GM18505 (cell line): ENCODE data around the gene PRRX2.

Source experiments
- ATAC-seq: cut with Tn5 transposase; IDR thresholded peaks from one replicate; pipeline ENCODE4 v1.9.1; 2021; ENCODE audit not compliant: unreplicated experiment
- POLR2A ChIP-seq: IDR thresholded peaks from 4 replicates; pipeline ENCODE4 v1.6.1; 2011; ENCODE audit warnings: borderline replicate concordance; ENCODE audit not compliant: insufficient read depth, insufficient read length; ENCODE audit errors: extremely low read depth

Gene PRRX2

DNA sequence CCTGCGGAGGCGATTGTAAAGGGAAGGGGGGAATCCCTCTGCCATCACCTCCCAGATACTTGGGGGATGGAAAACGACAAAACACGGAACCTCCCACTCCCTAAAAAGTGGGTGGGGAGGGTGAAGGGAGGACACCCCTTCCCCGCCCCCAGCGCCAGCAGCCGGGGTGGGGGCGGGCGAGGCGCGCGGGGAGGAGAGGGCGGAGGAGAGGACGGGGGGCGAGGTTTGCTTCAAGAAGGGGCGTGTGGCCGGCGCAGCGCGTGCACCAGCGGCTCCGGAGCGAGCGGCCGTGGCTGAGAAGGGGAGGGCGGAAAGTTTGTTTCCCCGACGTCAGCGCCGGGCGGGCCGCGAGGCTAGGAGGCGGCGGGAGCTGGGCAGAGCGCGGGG is at the start of gene PRRX2:
Gene PRRX2 (plus strand): TSS at position 259 of the 387 bp plus-strand sequence. CDS start 221 bp downstream, outside the sequence.
- no peak for TF ChIP-seq POLR2A
- no peak for ATAC-seq

DNA sequence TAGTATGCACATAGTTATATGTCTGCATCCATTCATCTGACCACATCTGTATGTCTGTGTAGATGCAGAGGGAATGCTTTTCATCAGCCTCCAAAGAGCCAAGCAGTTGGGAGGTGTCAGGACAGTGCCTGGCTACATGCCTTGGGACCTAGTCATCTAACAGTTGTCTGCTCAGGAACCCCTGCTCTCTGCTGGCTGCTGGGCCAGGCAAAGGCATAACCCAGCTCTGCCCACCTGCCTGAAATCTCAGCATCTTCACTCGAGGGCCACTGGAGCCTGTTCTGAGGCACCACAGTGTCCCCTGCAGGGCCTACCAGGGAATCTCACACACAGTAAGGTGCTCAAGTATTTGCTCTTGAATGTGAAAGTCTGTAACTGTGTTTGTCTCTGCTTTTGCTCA is 48.3 kb upstream of the PRRX2 start:
- TF ChIP-seq POLR2A: no peak
- no peak for ATAC-seq

DNA sequence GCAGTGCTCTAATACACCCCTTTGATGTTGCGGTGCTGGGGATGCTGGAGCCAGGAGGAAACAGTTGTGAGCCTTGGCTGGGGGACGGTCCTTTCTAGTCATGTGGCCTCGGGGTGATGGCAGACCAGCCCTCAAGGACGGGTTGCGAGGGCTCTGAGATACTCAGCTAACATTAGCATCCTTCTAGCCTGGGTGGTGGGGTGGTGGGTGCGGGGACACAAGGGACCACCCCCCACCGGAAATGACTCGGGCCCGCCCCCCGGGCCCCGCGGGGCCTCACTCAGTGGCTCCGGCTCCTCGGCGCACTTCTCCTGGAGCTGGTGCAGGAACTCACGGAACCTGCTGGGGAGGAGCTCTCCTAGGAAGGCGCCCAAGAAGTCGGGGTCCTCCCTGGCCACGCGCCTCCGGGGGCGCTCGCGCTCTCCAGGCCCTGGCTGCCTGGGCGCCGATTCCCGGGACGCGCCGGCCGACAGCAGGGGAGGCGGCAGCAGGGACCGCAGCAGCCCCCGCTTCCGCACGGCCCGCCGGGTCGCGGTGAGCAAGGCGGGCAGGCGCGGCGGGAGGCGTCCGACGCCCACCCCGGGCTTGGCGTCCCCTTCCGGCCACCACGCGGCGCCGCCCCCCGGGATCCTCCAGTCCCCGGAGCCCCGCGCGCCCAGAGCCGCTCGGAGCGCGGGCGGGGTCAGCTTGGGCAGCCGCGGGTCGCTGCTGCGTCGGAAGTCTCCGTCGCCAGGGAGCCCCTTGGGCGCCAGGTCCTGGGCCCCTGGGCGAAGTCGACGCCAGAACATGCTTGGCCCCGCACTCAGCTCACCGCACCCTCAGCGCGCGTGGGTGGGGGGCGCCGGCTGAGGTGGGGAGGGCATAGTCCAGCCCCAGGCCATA is 45.4 kb upstream of the PRRX2 start:
- no peak for ATAC-seq

DNA sequence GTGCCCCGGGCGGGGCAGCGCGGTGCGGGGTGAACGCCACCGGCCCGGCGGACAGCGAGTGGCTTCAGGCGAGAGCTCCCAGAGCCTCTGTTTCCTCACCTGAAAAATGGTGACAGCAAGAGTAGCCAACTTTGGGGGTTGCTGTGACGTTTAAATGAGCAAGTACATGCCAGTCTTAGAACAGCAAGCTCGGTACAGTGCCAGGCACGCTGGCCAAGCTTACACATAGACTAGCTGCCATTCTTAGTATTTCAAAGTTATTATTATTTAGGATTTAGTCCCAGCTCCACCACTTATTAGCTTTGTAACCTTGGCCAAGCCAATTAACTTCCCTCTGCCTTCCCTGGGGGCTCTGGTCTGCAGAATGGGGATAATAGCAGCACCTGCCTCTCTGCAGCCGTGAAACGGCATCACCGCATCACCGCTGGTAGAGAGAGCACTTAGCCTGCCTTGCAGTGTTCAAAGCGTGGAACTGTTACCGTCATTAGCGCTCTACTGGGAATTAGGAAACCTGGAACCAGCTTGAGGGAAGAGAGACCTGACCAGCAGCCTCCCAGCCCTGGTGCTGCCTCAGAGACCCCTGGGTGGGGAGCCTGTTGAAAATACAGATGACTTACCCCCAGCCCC is 44.7 kb upstream of the PRRX2 start, which contains the start of gene C9orf50:
Gene C9orf50 (minus strand): TSS at position 433 of the 627 bp plus-strand sequence. CDS start 527 bp downstream, outside the sequence.
- no peak for TF ChIP-seq POLR2A
- no peak for ATAC-seq

More for the DNA sequence above, 45.4 kb upstream of the PRRX2 start:
- TF ChIP-seq POLR2A: no peak

DNA sequence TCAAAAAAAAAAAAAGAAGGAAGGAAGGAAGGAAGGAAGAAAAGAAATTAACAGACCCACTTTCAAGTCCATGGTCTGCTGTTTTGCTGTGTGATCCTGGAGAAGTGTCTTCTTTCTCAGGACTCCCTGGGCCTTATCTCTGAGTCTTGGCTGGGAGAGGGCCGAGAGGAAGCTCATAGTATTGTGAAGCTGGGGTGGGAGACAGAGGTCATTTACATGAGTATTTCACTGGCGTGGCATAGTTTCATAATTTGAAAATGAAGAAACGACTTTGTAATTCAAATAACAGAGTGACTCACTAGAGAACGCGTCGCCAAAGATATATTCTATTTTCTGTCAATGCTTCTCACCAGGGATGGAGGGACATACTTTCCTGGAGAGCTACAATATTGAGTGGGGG is 42.1 kb upstream of the PRRX2 start:
- no peak for ATAC-seq
- no peak for TF ChIP-seq POLR2A

DNA sequence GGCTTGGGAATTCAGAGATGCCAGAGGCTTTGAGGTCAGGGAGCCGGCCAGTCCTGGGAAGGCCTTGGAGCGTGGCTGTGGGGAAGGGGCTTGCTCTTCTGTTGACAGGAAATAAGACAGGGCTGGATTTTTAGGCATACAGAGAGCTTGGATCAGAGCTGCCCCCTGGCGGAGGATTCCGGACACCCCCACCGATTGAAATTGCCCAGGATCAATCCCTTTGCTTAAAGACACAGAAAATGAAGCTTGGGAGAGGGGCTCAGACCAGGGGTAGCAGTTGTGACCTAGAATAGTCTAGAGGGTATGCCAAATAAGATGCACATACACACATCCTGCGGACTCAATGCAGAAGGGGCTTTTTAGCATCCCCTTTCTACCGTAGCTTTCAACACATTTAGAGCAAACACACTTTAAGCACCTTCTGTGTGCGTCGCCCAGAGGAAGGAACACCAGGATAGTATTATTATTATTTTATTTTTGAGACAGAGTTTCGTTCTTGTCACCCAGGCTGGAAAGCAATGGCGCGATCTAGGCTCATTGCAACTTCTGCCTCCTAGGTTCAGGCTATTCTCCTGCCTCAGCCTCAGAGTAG is 41.2 kb upstream of the PRRX2 start:
- no peak for ATAC-seq
- no peak for TF ChIP-seq POLR2A

DNA sequence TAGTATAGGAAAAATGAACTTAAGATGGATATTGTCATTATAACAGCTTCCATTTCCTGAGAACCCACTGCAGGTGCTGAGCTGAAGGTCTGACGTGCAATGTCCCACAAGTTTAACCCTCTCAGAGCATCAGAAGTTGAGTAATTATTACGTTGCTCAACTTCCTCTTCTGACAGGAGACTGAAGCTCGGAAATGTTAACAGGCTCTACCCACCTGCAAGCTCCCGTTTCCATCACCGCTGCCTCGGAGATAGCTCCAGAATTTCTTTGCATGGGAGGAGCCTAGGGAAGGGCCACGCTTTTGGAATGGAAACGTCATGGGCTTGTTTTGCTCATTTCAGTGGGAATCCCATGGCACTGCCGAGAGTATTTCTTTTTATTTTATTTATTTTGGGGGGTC is 40.5 kb upstream of the PRRX2 start:
- no peak for TF ChIP-seq POLR2A
- no peak for ATAC-seq

DNA sequence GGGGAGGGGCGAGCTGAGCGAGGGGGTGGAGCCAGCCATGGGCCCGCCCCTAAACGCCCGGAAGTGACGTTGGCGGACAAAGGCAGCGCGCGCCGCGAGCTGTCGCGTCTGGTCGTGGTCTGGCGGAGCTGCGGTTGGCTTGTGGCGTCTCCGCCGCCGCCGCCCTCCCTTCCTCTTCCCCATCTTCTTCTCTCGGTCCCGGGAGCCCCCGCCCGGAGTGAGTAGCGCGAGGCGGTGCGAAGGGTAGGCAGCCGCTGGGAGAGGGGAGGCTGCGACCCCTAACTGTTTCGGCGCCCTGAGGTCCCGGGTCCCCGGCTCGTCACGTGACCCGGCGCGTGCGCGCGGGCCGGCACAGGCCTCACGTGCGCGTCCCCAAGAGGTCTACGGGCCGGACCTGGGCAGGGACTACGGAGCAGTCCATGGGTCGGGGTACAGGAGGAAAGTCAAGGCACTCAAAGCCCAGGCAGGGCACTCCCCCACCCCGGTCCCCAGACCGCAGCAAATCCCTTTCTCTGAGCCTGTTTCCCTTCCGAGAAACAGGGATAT is 39.3 kb upstream of the PRRX2 start, which contains the start of gene NTMT1:
Gene NTMT1 (plus strand): TSS at position 85 of the 546 bp plus-strand sequence. CDS start 6,541 bp downstream, outside the sequence.
- peak; percentile 92 for TF ChIP-seq POLR2A

DNA sequence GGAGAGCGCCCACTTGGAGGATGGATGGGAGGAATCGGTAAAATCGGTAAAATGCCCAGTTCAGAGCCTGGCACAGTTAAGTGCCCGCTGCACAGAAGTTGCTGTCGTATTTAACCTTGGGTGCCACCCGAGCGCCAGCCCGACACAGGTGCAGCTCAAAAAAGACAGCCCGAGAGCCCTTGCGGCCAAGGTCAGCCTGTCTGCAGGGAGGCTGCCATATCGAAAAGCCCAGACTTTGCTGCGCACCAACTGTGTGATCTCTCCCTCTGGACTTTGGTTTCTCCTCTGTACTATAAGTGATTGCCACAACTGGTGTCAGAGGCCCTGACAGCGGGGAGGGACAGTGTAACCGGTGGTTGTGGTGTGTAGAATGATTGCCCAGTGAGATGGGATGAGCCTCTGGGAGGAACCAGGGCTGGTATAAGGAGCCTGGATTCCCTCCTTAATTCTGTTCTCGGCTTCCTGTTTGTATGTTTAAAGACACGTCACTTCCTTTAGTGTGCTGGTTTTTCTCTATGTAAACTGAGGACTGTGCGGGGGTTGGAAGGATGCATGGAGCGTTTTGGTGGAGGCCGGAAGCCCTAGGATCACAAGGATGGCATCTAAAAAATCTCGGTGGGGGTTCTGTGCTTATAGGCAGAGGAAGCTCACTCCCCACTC is 38.7 kb upstream of the PRRX2 start:
- TF ChIP-seq POLR2A: no peak
- peak; percentile 23 for ATAC-seq

More for the DNA sequence above, 39.3 kb upstream of the PRRX2 start, which contains the start of gene NTMT1:
- peak; percentile 74 for ATAC-seq

DNA sequence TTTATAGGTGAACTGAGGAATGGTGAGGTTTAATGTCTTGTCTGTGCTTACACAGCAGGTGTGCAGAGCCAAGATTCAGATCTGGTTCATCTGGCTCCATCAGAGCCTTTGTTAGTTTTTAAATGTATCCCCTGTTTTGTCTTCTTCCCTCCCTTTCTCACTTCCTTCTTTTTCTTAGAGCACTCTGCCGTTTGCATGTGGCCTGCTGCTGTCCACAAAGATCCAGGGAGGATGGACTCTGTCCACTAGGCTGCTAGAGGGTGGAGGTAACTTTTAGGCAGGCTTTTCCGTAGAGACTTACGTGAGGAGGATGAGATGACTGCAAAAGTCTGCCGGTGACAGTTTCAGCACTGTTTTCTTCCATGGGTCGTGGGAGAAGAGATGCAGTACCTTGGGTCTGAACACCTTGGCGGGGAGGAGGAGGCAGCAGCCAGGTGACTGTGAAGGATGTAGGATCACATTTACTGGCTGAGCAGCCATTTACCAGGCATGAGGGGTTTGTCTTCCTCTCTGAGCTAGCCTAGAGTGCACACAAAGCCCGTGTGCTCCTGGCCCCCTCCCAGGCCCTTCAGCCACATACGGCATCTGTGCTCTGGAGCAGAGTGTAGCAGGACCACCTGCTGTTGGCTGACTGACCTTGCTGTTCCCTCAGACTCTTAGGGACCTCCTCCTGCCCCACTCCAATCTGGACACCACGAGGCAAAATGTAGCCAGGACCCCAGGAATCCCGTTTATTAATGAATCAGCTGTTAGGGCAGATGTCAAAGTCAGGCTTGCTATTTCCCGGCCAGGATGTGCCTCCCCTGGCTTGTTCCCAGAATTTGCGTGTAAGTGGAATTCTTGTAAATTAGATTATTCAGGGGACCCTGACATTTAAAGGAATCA is 37.6 kb upstream of the PRRX2 start:
- ATAC-seq: no peak
- TF ChIP-seq POLR2A: no peak

DNA sequence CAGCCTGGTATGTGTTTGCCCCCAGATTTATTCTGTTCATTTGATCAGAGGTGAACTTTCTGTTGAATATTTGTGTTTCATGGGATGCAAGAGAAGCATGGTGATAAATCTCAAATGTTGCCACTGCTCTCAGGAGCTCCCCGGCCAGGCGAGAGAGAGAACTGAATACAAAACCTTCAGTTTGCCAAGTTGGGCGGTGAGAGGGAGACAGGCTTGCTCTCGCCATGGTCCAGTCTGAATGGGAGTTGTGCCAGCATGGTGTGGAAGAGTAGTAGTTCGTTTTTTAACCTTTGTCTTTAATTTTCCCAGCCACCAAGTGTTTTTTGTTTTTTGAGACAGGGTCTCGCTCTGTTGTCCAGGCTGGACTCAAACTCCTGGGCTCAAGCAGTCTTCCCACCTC is 36.7 kb upstream of the PRRX2 start:
- ATAC-seq: no peak

DNA sequence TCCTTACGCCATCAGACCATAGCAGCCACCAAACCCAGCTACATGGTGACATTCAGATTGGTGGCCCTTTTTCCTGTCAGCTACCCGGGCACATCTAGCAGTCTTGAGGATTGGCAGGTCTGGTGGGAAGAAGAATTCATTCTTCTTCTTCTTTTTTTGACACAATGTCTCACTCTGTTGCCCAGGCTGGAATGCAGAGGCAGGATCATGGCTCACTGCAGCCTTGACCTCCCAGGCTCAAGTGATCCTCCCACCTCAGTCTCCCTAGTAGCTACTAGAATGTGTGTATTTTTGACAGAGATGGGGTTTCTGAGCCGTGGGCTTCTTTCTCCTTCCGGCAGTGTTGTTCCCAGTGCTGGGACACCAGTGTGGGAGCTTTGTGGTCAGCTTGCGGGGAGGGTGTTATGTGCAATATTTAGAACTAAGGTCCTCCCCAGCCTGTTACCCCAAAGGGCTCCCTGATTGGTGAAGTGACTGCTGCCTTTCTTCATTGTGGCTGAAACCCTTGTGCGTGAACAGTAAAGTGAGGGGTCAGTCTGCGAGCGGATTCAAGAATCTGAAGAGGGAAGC is 36.1 kb upstream of the PRRX2 start:
- no peak for TF ChIP-seq POLR2A
- no peak for ATAC-seq

More for the DNA sequence above, 36.7 kb upstream of the PRRX2 start:
- TF ChIP-seq POLR2A: no peak

DNA sequence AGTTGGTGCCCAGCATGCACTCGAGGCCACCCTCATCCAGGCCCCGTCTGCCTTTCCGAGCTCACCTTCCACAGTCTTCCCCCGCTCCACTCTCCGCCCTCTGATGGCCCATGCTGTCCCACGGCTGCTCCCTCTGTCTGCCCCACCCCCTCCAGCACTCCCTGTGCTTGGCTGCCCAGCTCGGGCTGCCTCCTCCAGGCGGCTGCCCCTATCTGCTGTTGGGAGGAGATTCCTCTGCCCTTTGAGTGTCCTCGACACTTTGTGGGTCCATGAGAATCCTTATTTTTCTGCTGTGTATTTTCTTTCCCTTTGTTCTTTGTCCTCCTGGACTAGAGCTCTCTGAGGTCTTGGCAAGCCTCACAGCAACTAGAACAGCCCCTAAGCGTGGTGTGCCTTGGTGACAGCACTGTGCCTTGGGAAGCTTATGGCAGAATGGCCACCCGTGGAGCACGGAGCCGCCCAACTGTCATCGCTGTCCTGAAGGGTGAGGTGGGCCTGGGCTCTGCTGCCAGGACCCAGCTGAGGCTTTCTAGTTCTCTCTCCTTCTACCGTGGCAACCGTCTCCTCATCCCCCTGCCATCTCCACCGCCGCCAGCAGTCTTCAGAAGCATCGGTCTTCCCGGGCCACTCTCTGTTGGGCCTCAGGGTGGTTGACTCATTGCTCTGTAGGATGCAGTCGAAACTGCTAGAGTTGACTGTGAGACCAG is 34.3 kb upstream of the PRRX2 start:
- no peak for TF ChIP-seq POLR2A
- no peak for ATAC-seq
